Tibial nerve (tissue), 4 donors: ENCODE results near the gene TMCC1. TPM values are rescaled to one million over a fixed set of nuclear protein-coding genes. Genes with fewer than 3 reads are reported as not detected.
A peak's percentile ranks its signal among the peaks of the same experiment; 100 is the strongest.

ENCODE experiments used
- DNase-seq, 2 donors: peaks; one replicate each; pipeline ENCODE4 v3.0.0-alpha.2; 2019; ENCODE audit warnings: low spot score in 2 of 2
- H3K27ac ChIP-seq, 4 donors: fragments of 200-600 bp; sonication (generic) in 3 of 4; one replicate each; pipeline ENCODE4 v1.5.1; 2017 to 2019; ENCODE audit warnings: mild to moderate bottlenecking in 1 of 4
- H3K27me3 ChIP-seq, 2 donors: fragments of 200-600 bp; sonication (generic) in 1 of 2; one replicate each; pipeline versions ENCODE4 v1.5.1 to v1.6.0; 2017 to 2019
- H3K36me3 ChIP-seq, 3 donors: fragments of 200-600 bp; sonication (generic); one replicate each; pipeline ENCODE4 v1.5.1; 2018 to 2019
- H3K4me1 ChIP-seq, 4 donors: fragments of 200-600 bp; sonication (generic) in 3 of 4; one replicate each; pipeline ENCODE4 v1.5.1; 2017 to 2019
- H3K4me3 ChIP-seq, 4 donors: fragments of 200-600 bp; sonication (generic) in 3 of 4; one replicate each; pipeline ENCODE4 v1.5.1; 2017 to 2019; ENCODE audit warnings: mild to moderate bottlenecking in 1 of 4, moderate library complexity in 1 of 4
- H3K9me3 ChIP-seq, 4 donors: fragments of 200-600 bp; sonication (generic) in 3 of 4; one replicate each; pipeline ENCODE4 v1.5.1; 2017 to 2019
- CTCF ChIP-seq, 5 experiments: fragments of 200-600 bp in 3 of 5; fragments of 450-650 bp in 2 of 5; sonication (generic) in 3 of 5; IDR thresholded peaks; one replicate each; pipeline ENCODE4 v1.5.1; 2016 to 2019; ENCODE audit warnings: antibody characterized with exemption in 5 of 5, mild to moderate bottlenecking in 3 of 5, moderate library complexity in 2 of 5
- EP300 ChIP-seq, 2 donors: sonication (generic); formaldehyde crosslinking; IDR thresholded peaks; one replicate each; pipeline ENCODE4 v1.6.1; 2017; ENCODE audit warnings: antibody characterized with exemption in 2 of 2, mild to moderate bottlenecking in 1 of 2
- POLR2A ChIP-seq, 2 donors: fragments of 450-650 bp; IDR thresholded peaks; one replicate each; pipeline ENCODE4 v1.6.1; 2017; ENCODE audit warnings: antibody characterized with exemption in 2 of 2, mild to moderate bottlenecking in 2 of 2, moderate library complexity in 2 of 2
- WGBS, 2 donors: methylation state at CpG; one replicate each; pipeline ENCODE4 v1.1.5; 2018; 5-methylcytosine and 5-hydroxymethylcytosine counted together
- total RNA-seq, 4 donors: library from RNA; depleted of rRNA; stranded (reverse); fragments of >200 nt; gene quantifications; one replicate each; pipeline ENCODE4 v1.1.0, GENCODE V29; 2016

The TMCC1 gene
- total RNA-seq, 4 donors from 2014 or later = 19.9 to 27.9 (median 23.1) TPM

DNA sequence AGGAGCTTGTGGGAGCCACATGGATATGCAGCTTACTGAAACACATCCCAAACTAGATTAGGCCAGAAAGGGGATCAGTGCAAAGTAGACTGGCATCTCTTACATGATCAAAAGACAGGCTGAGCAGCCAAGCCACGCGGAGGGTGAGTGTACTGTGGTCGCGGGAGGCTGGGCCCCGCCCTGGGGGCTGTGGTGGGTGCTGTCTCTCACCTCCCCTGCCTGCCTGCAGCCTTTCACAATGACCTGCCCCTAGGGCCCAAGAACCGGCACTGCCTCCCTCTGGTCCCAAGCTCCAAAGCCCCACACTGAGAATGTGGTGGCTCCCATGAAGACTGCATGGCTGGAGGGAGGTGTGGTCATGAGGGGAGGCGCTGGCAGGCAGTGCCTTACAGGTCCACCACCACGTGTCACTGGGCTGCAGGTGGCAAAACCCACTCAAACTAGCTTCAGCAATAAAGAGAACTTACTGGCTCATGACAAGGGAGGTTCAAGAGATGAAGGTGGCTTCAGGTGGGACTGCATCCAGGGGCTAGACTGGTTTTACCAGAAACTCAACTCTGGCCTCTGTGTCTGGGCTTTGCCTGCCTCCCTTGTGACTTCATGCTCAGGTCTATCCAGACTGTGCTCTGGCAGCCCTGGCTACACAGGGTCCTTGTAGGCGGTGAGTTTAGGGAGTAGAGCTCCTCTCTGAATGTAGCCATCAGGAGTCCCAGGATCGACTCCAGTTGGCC is 259.6 kb downstream of the TMCC1 start:
- H3K9me3 ChIP-seq = no peaks in the 10 kb centered on the region
- H3K36me3 ChIP-seq = no peaks in the 10 kb centered on the region
- 85 to 88% methylated on average over 8 to 9 of the region's 10 CpGs for WGBS, 2 donors
- DNase-seq = no peak
- H3K4me1 ChIP-seq = peaks cover 0 to 2% (median 0%) of the 10 kb centered on the region in 4 donors
- H3K27ac ChIP-seq = no peak overlapping the region
- no peak overlapping the region for H3K4me3 ChIP-seq
- TF ChIP-seq CTCF (IDR thresholded peaks at IDR 0.05) (no peak), POLR2A (IDR thresholded peaks at IDR 0.05) (no peak), EP300 (IDR thresholded peaks at IDR 0.05) (no peak)
- H3K27me3 ChIP-seq = no peaks in the 10 kb centered on the region

DNA sequence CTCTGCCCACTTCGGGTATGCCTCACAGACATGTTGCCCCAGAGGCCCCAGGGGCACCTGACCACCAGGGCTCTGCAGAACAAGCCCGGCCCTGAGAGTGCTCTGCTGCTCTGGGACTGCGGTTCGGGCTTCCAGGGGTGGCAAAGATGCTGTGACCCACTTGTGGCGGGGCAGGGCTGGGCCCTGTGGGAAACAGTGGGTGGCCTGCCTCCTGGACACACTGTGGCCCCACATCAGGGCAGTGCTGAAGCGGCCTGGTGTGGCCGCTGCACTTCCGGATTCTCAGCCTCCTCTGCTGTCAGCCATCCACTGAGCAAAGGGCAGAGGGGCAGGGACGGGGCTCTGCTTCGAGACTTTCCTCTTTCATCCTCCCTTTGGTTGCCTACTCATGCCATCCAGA is 260.5 kb downstream of the TMCC1 start:
- Histone ChIP-seq H3K4me3 (no peak overlapping the region), H3K27me3 (no peaks in the 10 kb centered on the region), H3K4me1 (peaks cover 0 to 11% (median 4%) of the 10 kb centered on the region in 4 donors), H3K36me3 (no peaks in the 10 kb centered on the region), H3K27ac (no peak overlapping the region), H3K9me3 (no peaks in the 10 kb centered on the region)
- 75 to 82% methylated on average over 3 to 4 of the region's 10 CpGs for WGBS, 2 donors
- TF ChIP-seq EP300 (IDR thresholded peaks at IDR 0.05) (no peak), POLR2A (IDR thresholded peaks at IDR 0.05) (no peak), CTCF (IDR thresholded peaks at IDR 0.05) (no peak)
- no peak for DNase-seq

DNA sequence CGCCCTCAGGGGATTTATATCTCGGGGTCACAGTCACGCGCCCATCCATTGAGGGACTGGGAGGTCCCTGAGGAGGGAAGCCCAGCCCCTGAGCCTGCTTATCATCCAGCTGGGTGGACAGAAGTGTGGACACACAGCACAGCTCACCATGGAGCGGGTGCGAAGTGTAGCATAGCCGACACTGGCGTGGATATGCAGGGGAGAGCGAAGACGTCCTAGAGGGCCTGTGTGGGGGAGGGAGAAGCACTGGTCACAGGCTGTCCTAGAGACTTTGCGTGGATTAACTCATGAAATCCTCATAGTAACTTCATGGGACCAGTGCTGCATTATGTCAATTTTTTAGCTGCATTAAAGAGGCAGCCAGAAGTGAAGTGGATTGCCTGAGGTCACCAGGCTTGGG is 261.0 kb downstream of the TMCC1 start:
- no peaks in the 10 kb centered on the region for H3K9me3 ChIP-seq
- no peak for TF ChIP-seq CTCF (IDR thresholded peaks at IDR 0.05)
- TF ChIP-seq EP300 (IDR thresholded peaks at IDR 0.05) = no peak
- no peak for TF ChIP-seq POLR2A (IDR thresholded peaks at IDR 0.05)
- H3K4me3 ChIP-seq = no peak overlapping the region
- H3K4me1 ChIP-seq = peaks cover 0 to 15% (median 6%) of the 10 kb centered on the region in 4 donors
- no peak overlapping the region for H3K27ac ChIP-seq
- H3K36me3 ChIP-seq = no peaks in the 10 kb centered on the region
- no peak for DNase-seq
- no peaks in the 10 kb centered on the region for H3K27me3 ChIP-seq
- 86 to 89% methylated on average over 11 of the region's 11 CpGs for WGBS, 2 donors

- TF ChIP-seq CTCF (IDR thresholded peaks at IDR 0.05) (no peak), EP300 (IDR thresholded peaks at IDR 0.05) (no peak)
- H3K4me1 ChIP-seq = peaks cover 0 to 20% (median 8%) of the 10 kb centered on the region in 4 donors
- WGBS, 2 donors = 79 to 88% methylated on average over 5 to 9 of the region's 9 CpGs
- no peaks in the 10 kb centered on the region for H3K27me3 ChIP-seq
- DNase-seq = no peak
- no peaks in the 10 kb centered on the region for H3K9me3 ChIP-seq
- no peak overlapping the region for H3K27ac ChIP-seq
- H3K4me3 ChIP-seq = no peak overlapping the region
- H3K36me3 ChIP-seq = no peaks in the 10 kb centered on the region
These were observed 261.5 kb downstream of the TMCC1 start for GRCh38 chr3:129632056-129632455.

DNA sequence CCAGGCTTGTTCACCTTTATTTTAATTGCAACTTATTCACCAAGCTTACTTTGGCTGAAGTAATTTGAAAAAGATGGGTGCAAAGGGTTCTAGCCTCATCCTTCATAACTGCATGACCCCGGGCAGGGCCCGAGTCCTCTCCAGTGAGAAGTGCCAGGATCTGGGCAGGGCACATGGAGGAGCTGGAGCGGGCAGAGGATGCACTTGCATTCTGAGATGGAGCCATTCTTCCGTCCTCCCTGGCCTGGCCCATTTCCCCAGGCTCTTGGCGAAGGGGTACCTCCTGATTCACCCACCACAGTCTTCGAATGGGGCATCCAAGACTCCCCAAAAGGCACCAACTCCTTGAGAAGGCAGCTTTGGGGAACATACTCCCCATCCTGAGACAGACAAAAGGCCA is 264.5 kb downstream of the TMCC1 start:
- no peaks in the 10 kb centered on the region for H3K36me3 ChIP-seq
- H3K4me3 ChIP-seq = no peak overlapping the region
- H3K27me3 ChIP-seq = no peaks in the 10 kb centered on the region
- no peak for DNase-seq
- no peak for TF ChIP-seq EP300 (IDR thresholded peaks at IDR 0.05)
- TF ChIP-seq POLR2A (IDR thresholded peaks at IDR 0.05) = no peak
- TF ChIP-seq CTCF (IDR thresholded peaks at IDR 0.05) = no peak
- H3K27ac ChIP-seq = peak overlapping the region in 2 of 4 donors; percentile 97 to 99
- 79% methylated on average over 6 of the region's 6 CpGs for WGBS, 2 donors
- H3K9me3 ChIP-seq = no peaks in the 10 kb centered on the region
- H3K4me1 ChIP-seq = peaks cover 0 to 51% (median 30%) of the 10 kb centered on the region in 4 donors
